Subcutaneous abdominal adipose tissue (tissue), 5 donors: ENCODE measurements around the gene PLEKHG4B.
"Not testable (repeated sequence)": the region's sequence is repeated elsewhere in the genome, so short reads cannot be mapped to it uniquely, and the experiment has no call there.

Experiments
- H3K27ac ChIP-seq: one replicate; pipeline ENCODE4 v1.7.0; 2013; ENCODE audit warnings: low read depth, mild to moderate bottlenecking, inconsistent platforms, low read length, moderate library complexity
- H3K27me3 ChIP-seq, 5 donors: one replicate each; pipeline ENCODE4 v1.7.0; 2013; ENCODE audit warnings: low read length in 5 of 5, inconsistent platforms in 1 of 5; ENCODE audit not compliant: control insufficient read depth in 5 of 5, insufficient read depth in 4 of 5
- H3K36me3 ChIP-seq, 5 donors: one replicate each; pipeline ENCODE4 v1.7.0; 2013; ENCODE audit warnings: low read length in 5 of 5; ENCODE audit not compliant: control insufficient read depth in 5 of 5, insufficient read depth in 5 of 5
- H3K4me1 ChIP-seq, 5 donors: one replicate each; pipeline ENCODE4 v1.7.0; 2013; ENCODE audit warnings: low read length in 5 of 5, mild to moderate bottlenecking in 3 of 5, moderate library complexity in 1 of 5; ENCODE audit not compliant: control insufficient read depth in 5 of 5, insufficient read depth in 5 of 5
- H3K4me3 ChIP-seq, 5 donors: one replicate each; pipeline ENCODE4 v1.7.0; 2013; ENCODE audit warnings: low read length in 5 of 5, low read depth in 1 of 5
- H3K9ac ChIP-seq, 5 donors: one replicate each; pipeline ENCODE4 v1.7.0; 2013; ENCODE audit warnings: low read length in 5 of 5, mild to moderate bottlenecking in 4 of 5, moderate library complexity in 3 of 5
- H3K9me3 ChIP-seq, 5 donors: one replicate each; pipeline ENCODE4 v1.7.0; 2013; ENCODE audit warnings: low read length in 5 of 5; ENCODE audit not compliant: control insufficient read depth in 5 of 5
- donor health status: healthy.
- donor health status: healthy.
- donor health status: healthy.
- donor health status: healthy.
- donor health status: healthy.

The PLEKHG4B gene

DNA sequence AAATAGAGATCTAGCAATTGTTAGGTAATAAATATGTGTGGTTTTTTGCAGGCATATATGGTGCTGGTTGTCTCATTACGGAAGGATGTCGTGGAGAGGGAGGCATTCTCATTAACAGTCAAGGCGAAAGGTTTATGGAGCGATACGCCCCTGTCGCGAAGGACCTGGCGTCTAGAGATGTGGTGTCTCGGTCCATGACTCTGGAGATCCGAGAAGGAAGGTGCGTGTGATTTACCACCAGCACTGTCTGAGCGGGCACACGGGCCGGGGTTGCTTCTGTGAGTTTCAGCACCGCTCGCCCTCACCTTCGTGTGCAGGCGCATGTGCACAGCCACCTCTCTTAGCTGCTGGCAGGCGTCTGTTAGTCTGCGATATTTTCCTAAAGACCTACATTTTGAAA lies 141.5 kb downstream of the PLEKHG4B start:
- not testable (repeated sequence) for H3K27ac ChIP-seq, H3K27me3 ChIP-seq, H3K9me3 ChIP-seq, H3K4me3 ChIP-seq, H3K9ac ChIP-seq, H3K4me1 ChIP-seq
- peaks cover 20 to 90% (median 72%) of the 10 kb centered on the region in 5 donors for H3K36me3 ChIP-seq

DNA sequence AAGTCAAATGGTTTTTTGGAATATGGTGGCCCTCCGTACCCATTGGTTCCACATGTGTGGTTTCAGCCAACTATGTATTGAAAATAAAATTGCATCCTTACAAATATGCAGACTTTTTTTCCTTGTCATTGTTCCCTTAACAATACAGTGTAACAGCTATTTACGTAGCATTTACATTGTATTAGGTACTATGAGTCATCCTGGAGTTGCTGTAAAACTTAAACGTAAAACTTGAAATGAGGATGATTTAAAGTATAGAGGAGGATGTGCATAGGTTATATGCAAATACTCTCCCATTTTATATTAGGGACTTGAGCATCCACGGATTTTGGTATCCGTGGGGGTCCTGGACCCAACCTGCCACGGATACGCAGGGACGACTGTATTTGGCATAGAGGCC lies 142.5 kb downstream of the PLEKHG4B start:
- Histone ChIP-seq H3K9ac (no peak overlapping the region), H3K4me3 (no peak overlapping the region), H3K36me3 (peaks cover 11 to 87% (median 68%) of the 10 kb centered on the region in 5 donors), H3K4me1 (no peaks in the 10 kb centered on the region), H3K9me3 (no peaks in the 10 kb centered on the region), H3K27me3 (no peaks in the 10 kb centered on the region), H3K27ac (no peak overlapping the region)

DNA sequence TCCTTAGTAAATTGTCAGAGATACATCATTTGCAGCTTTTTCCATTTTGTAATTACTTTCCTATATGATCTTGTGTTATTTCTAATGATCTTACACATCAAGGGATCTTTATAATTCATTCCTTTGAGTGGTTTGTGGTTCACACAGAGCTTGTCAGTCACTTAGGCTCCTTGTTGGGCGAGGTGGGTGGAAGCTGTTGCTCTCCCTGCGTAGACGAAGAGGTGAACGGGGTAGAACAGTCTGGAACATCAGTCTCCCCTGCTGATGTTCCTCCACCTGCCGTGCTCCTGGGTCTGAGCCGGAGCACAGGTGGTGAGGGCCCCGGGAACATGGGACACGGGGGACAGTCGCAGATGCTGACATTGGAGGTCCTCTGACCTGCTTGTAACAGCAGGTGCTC lies 143.6 kb downstream of the PLEKHG4B start:
- not testable (repeated sequence) for H3K27ac ChIP-seq, H3K9me3 ChIP-seq, H3K27me3 ChIP-seq, H3K4me3 ChIP-seq, H3K9ac ChIP-seq, H3K4me1 ChIP-seq
- peaks cover 5 to 87% (median 67%) of the 10 kb centered on the region in 5 donors for H3K36me3 ChIP-seq

GRCh38 chr5:237931-238330 lies 146.0 kb downstream of the PLEKHG4B start:
- H3K4me1 ChIP-seq: not testable (repeated sequence)

More at GRCh38 chr5:237931-238330, 146.0 kb downstream of the PLEKHG4B start:
- not testable (repeated sequence) for H3K4me3 ChIP-seq, H3K27me3 ChIP-seq, H3K9me3 ChIP-seq, H3K27ac ChIP-seq, H3K9ac ChIP-seq
- H3K36me3 ChIP-seq: peaks cover 5 to 87% (median 66%) of the 10 kb centered on the region in 5 donors
